Cardiac ventricle fibroblast (primary cell): ENCODE results near the gene HLA-DQA1. TPM values are rescaled to one million over a fixed set of nuclear protein-coding genes. Genes with fewer than 3 reads are reported as not detected.

Source experiments
- total RNA-seq: library from RNA; depleted of rRNA; stranded (reverse); fragments of >200 nt; gene quantifications from 2 replicates; pipeline ENCODE4 v1.2.3, GENCODE V29; 2015

HLA-DQA1 gene
- total RNA-seq, result not detected in 2 replicates

DNA sequence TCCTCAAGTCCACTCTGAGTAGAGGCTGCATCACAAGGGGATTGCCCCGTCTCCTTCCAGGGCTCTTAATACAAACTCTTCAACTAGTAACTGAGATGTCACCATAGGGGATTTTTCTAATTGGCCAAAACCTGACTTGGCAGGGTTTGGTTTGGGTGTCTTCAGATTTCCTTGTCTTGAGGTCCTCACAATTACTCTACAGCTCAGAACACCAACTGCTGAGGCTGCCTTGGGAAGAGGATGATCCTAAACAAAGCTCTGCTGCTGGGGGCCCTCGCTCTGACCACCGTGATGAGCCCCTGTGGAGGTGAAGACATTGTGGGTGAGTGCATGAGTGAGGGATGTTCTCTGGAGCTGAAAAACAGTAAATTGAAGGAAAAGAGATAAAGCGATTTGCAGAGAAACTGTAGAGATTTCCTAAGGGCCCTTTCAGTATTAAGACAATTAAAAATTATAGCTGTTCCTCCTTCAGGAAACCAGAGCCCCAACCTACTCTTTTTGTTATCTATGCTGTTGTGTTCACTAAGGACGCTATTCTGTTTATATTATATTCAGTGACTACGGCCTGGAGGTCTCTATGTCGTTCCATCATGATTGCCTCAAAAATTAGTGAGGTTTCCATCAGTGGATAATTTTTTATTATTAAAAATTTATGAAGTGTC, at the start of gene HLA-DQA1:
Gene HLA-DQA1 (plus strand): TSS at position 188 of the 662 bp plus-strand sequence. CDS start 53 bp downstream, at position 241.

DNA sequence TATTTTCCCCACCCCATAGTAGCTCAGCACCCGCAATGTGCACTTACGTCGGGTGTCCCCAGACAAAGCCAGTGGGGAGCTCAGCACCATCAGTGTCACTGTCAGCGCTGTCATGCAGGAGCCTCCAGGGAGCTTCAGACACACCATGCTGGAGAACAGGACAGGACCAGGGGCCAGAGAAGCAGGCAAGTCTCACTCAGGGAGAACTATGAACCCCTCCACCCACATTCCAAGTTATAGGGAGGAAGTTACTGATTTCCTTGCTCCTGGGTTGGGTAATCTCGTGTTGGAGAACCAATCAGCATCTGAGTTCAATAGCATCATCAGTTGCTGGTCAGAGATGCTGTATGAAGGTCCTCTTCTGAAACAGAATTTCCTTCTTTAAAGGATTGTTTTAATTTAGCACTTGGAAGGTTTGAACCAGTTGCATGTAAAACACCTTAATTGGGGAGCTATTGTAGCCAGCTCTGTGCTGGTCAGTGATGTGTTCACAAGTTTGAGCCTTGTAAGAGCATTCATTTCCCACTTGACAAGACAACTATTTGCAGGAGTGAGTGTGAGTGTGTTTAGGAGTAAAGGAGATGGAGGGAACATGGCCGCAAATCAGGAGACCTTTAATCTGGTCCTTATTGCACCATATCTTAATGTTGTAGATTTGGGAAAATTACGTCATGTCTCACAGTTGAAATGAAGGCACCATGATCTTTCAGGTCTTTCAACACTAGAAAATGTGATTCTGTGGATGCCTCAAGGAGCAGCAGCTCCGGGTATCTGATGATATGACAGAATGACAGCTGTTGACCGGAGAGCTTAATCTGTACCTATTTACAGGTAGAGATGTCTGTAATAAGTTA, 47.4 kb upstream of the HLA-DQA1 start, which contains the start of gene HLA-DRB1:
Gene HLA-DRB1 (minus strand): TSS at position 253 of the 854 bp plus-strand sequence. CDS start 106 bp downstream, at position 147.

DNA sequence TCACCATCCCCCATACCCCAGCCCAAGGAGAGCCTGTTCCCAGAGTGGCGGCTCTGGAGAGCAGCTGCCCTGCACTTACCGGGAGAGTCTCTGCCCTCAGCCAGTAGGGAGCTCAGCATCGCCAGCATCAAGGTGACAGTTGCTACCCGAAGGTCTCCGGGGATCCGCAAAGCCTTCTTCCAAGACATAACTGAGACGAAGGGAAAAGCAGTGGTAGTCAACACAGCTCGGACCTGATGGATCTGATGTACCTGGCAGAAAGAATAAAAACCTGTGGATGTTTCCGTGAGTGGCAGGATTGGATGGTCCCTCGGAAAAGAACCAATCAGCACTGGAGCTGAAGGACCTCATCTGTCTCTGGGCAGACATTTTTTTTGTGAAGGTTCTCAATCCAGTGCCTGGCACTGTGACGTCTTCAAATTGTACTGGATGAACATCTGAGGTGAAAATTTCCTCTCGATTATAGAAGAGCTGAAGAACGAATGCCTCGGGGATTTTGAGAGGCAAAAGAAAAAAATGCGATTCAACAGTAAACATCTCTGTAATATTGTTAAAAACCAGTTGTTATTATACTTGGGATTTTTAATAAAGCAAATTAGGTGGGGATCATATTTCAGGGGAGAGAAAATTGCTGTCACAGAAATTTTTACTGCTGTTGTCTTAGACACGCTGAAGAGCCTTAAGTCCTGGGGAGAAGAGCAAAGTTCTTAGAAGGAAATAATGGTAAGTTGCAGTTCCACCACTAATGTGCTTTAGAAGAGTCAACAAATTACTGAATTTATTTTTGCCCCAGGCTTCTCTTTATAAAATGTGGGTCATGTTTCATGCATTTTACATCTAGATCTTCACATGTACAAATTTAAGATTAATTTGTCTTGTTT, 29.5 kb downstream of the HLA-DQA1 start, which contains the start of gene HLA-DQB1:
Gene HLA-DQB1 (minus strand): TSS at position 238 of the 881 bp plus-strand sequence. CDS start 50 bp downstream, at position 188.

Other genes with a start within 250 kb of the HLA-DQA1 start
- not detected in 2 replicates for gene BTNL2, start 230.2 kb upstream of the HLA-DQA1 start, total RNA-seq
- 0.29 TPM in 1 of 2 replicates, not detected in the other for gene HLA-DRA, start 197.5 kb upstream of the HLA-DQA1 start, total RNA-seq
- not detected in 2 replicates for gene HLA-DRB5, start 107.1 kb upstream of the HLA-DQA1 start, total RNA-seq
- gene HLA-DRB1, start 47.6 kb upstream of the HLA-DQA1 start, total RNA-seq, result 0.37 TPM in 1 of 2 replicates, not detected in the other
- gene HLA-DQB1, start 29.3 kb downstream of the HLA-DQA1 start, total RNA-seq, result not detected in 2 replicates
- not detected in 2 replicates for gene HLA-DQA2, start 104.0 kb downstream of the HLA-DQA1 start, total RNA-seq
- not detected in 2 replicates for gene HLA-DQB2, start 126.1 kb downstream of the HLA-DQA1 start, total RNA-seq
- 0.56 and 1.1 TPM in 2 replicates for gene HLA-DOB, start 179.6 kb downstream of the HLA-DQA1 start, total RNA-seq
- 9.0 and 14.5 TPM in 2 replicates for gene TAP2, start 201.3 kb downstream of the HLA-DQA1 start, total RNA-seq
- 44.7 and 54.2 TPM in 2 replicates for gene PSMB8, start 206.6 kb downstream of the HLA-DQA1 start, total RNA-seq
- gene TAP1, start 216.3 kb downstream of the HLA-DQA1 start, total RNA-seq, result 19.2 and 19.4 TPM in 2 replicates
- gene PSMB9, start 216.8 kb downstream of the HLA-DQA1 start, total RNA-seq, result 27.2 and 33.0 TPM in 2 replicates